ENCODE measurements around the gene BCAR3. TPM values are rescaled to one million over a fixed set of nuclear protein-coding genes. Genes with fewer than 3 reads are reported as not detected.
A peak's percentile ranks its signal among the peaks of the same experiment; 100 is the strongest.

BCAR3 gene
- total and polyA plus RNA-seq, 8 donors, result 15.5 to 26.0 (median 18.9) TPM

- peaks cover 2 to 9% of the 10 kb centered on the region in 2 donors for H3K4me1 ChIP-seq
- no peak for DNase-seq
- H3K27ac ChIP-seq, result no peak overlapping the region
- intact Hi-C loops (cut with DNase I), result no loop called here
- H3K9me3 ChIP-seq, result no peaks in the 10 kb centered on the region
- no peak for ATAC-seq
- H3K36me3 ChIP-seq, result peaks cover 0 to 51% of the 10 kb centered on the region in 2 donors
- no peak overlapping the region for H3K4me3 ChIP-seq
- H3K27me3 ChIP-seq, result no peaks in the 10 kb centered on the region
- TF ChIP-seq CTCF (IDR thresholded peaks at IDR 0.05), result no peak
These were observed 94.3 kb downstream of the BCAR3 start for GRCh38 chr1:93587354-93587753.

- peak; percentile 93 for ATAC-seq
These were observed 96.3 kb downstream of the BCAR3 start for GRCh38 chr1:93585059-93585966.

GRCh38 chr1:93584261-93585003, 97.2 kb downstream of the BCAR3 start:
- H3K27me3 ChIP-seq, result no peaks in the 10 kb centered on the region
- peak; percentile 42 for ATAC-seq
- intact Hi-C loops (cut with DNase I), result no loop called here
- no peaks in the 10 kb centered on the region for H3K9me3 ChIP-seq
- peak overlapping the region; percentile 73 to 75 for H3K27ac ChIP-seq
- TF ChIP-seq CTCF (IDR thresholded peaks at IDR 0.05), result no peak
- H3K36me3 ChIP-seq, result peaks cover 0 to 63% of the 10 kb centered on the region in 2 donors
- H3K4me1 ChIP-seq, result peaks cover 0 to 8% of the 10 kb centered on the region in 2 donors
- DNase-seq, result no peak
- H3K4me3 ChIP-seq, result peak overlapping the region in 1 of 2 donors; percentile 14

More at GRCh38 chr1:93585059-93585966, 96.3 kb downstream of the BCAR3 start:
- Histone ChIP-seq H3K27ac (peak overlapping the region; percentile 73 to 75), H3K4me1 (peaks cover 0 to 2% of the 10 kb centered on the region in 2 donors), H3K27me3 (no peaks in the 10 kb centered on the region), H3K36me3 (peaks cover 0 to 66% of the 10 kb centered on the region in 2 donors), H3K4me3 (peak overlapping the region in 1 of 2 donors; percentile 14), H3K9me3 (no peaks in the 10 kb centered on the region)
- no peak for TF ChIP-seq CTCF (IDR thresholded peaks at IDR 0.05)
- peak; percentile 36 to 95 (median 88) for DNase-seq
- intact Hi-C loops (cut with DNase I), result no loop called here

GRCh38 chr1:93581917-93582850, 99.5 kb downstream of the BCAR3 start:
- no peak for DNase-seq
- H3K27me3 ChIP-seq, result no peaks in the 10 kb centered on the region
- intact Hi-C loops (cut with DNase I), result no loop called here
- peaks cover 0 to 8% of the 10 kb centered on the region in 2 donors for H3K4me1 ChIP-seq
- H3K4me3 ChIP-seq, result no peak overlapping the region
- H3K36me3 ChIP-seq, result peaks cover 0 to 50% of the 10 kb centered on the region in 2 donors
- ATAC-seq, result no peak
- no peaks in the 10 kb centered on the region for H3K9me3 ChIP-seq
- no peak overlapping the region for H3K27ac ChIP-seq
- no peak for TF ChIP-seq CTCF (IDR thresholded peaks at IDR 0.05)
